Keratinocyte (primary cell): Measurements from ENCODE around the gene DPY19L3. TPM values are rescaled to one million over a fixed set of nuclear protein-coding genes. Genes with fewer than 3 reads are reported as not detected.

ENCODE experiments used
- DNase-seq: peaks from one replicate; pipeline ENCODE4 v3.0.0-alpha.2; 2011; ENCODE audit warnings: low read depth, missing footprints, low spot score
- FAIRE-seq: peaks from 2 replicates; lab custom pipeline; 2011; peaks lifted over from hg19 to GRCh38; lab: Jason Lieb, UNC
- H2AFZ ChIP-seq: 2 replicates; pipeline ENCODE4 v1.6.0; 2012; ENCODE audit warnings: low read length, control low read depth, inconsistent platforms; ENCODE audit not compliant: control insufficient read depth
- H3K27ac ChIP-seq: 2 replicates; pipeline ENCODE4 v1.5.1; 2011; ENCODE audit warnings: low read length; ENCODE audit not compliant: control insufficient read depth, insufficient read depth
- H3K27me3 ChIP-seq: 3 replicates; pipeline ENCODE4 v1.6.0; 2011; ENCODE audit warnings: low read length; ENCODE audit not compliant: control insufficient read depth, insufficient read depth; ENCODE audit errors: extremely low read depth
- H3K36me3 ChIP-seq, 2 experiments: 2 replicates in 1 of 2; 3 replicates in 1 of 2; pipeline ENCODE4 v1.5.1; 2011; ENCODE audit warnings: low read length in 2 of 2, mild to moderate bottlenecking in 1 of 2; ENCODE audit not compliant: control insufficient read depth in 2 of 2, insufficient read depth in 2 of 2; ENCODE audit errors: extremely low read depth in 1 of 2
- H3K4me1 ChIP-seq: 3 replicates; pipeline ENCODE4 v1.5.1; 2011; ENCODE audit warnings: low read length; ENCODE audit not compliant: control insufficient read depth, insufficient read depth; ENCODE audit errors: extremely low read depth
- H3K4me2 ChIP-seq: 3 replicates; pipeline ENCODE4 v1.6.0; 2011; ENCODE audit warnings: low read depth, low read length; ENCODE audit not compliant: control insufficient read depth, insufficient read depth; ENCODE audit errors: extremely low read depth
- H3K4me3 ChIP-seq, 3 experiments: fragments of 200-600 bp in 1 of 3; sonication (generic) in 1 of 3; 2 replicates in 2 of 3; 3 replicates in 1 of 3; pipeline ENCODE4 v1.5.1; 2011 to 2016; ENCODE audit warnings: low read length in 3 of 3, mild to moderate bottlenecking in 3 of 3, control low read depth in 2 of 3, inconsistent platforms in 1 of 3, low read depth in 1 of 3, mixed read lengths in 1 of 3, mixed run types in 1 of 3, moderate library complexity in 1 of 3; ENCODE audit not compliant: control insufficient read depth in 2 of 3, insufficient read depth in 2 of 3; ENCODE audit errors: extremely low read depth in 1 of 3
- H3K79me2 ChIP-seq: 2 replicates; pipeline ENCODE4 v1.6.0; 2012; ENCODE audit warnings: low read length; ENCODE audit not compliant: control insufficient read depth, insufficient read depth
- H3K9ac ChIP-seq: 3 replicates; pipeline ENCODE4 v1.6.0; 2011; ENCODE audit warnings: low read length; ENCODE audit not compliant: control insufficient read depth, insufficient read depth; ENCODE audit errors: extremely low read depth
- H3K9me1 ChIP-seq: 3 replicates; pipeline ENCODE4 v1.6.0; 2011; ENCODE audit warnings: low read length; ENCODE audit not compliant: control insufficient read depth, insufficient read depth; ENCODE audit errors: extremely low read depth
- H3K9me3 ChIP-seq: 2 replicates; pipeline ENCODE4 v1.5.1; 2012; ENCODE audit warnings: low read depth, low read length; ENCODE audit not compliant: control insufficient read depth
- H4K20me1 ChIP-seq: 3 replicates; pipeline ENCODE4 v1.6.0; 2011; ENCODE audit warnings: low read length; ENCODE audit not compliant: control insufficient read depth, insufficient read depth; ENCODE audit errors: extremely low read depth
- CTCF ChIP-seq, 3 experiments: IDR thresholded peaks in 1 of 3; conservative IDR thresholded peaks in 1 of 3; optimal IDR thresholded peaks in 1 of 3; 2 replicates in 2 of 3; 3 replicates in 1 of 3; pipeline versions ENCODE3 to v1.5.1; 2011; ENCODE audit warnings: low read length in 3 of 3, mild to moderate bottlenecking in 3 of 3, moderate library complexity in 2 of 3, control low read depth in 1 of 3, inconsistent platforms in 1 of 3; ENCODE audit not compliant: insufficient read depth in 2 of 3; ENCODE audit errors: extremely low read depth in 1 of 3
- EZH2 ChIP-seq: IDR thresholded peaks from one replicate; pipeline ENCODE4 v1.6.1; 2012; ENCODE audit warnings: inconsistent platforms, mild to moderate bottlenecking, low read length, moderate library complexity
- dilution Hi-C: fragments of 300-500 bp; cut with MboI; formaldehyde crosslinking; loops from one replicate; pipeline ENCODE4 v1.7.0; 2020; ENCODE audit warnings: low sequenced_read_pairs; ENCODE audit not compliant: extremely low pct_ligation_motif_present
- polyA plus RNA-seq, 5 experiments: library from polyadenylated mRNA; depleted of rRNA in 3 of 5; stranded (reverse) in 3 of 5; stranded (forward) in 1 of 5; unstranded in 1 of 5; fragments of >200 nt; gene quantifications; 1 replicate in 1 of 5; 2 replicates in 3 of 5; 3 replicates in 1 of 5; pipeline versions ENCODE4 v1.2.1 to v1.2.3, GENCODE V29; 2011 to 2012; ENCODE audit warnings: missing spikeins in 2 of 5, low read depth in 1 of 5, low replicate concordance in 1 of 5

DPY19L3 gene
- polyA plus RNA-seq, 1 donor (not counting 4 experiments of a cell fraction or from before 2014, with no cell fraction given): 10.0 TPM

GRCh38 chr19:32403291-32403995, 2.1 kb upstream of the DPY19L3 start:
- Histone ChIP-seq H3K9ac (no peak overlapping the region), H3K4me2 (no peak overlapping the region), H3K9me3 (no peaks in the 10 kb centered on the region), H3K36me3 (no peaks in the 10 kb centered on the region), H3K9me1 (no peaks in the 10 kb centered on the region), H3K4me3 (no peak overlapping the region), H3K27me3 (no peaks in the 10 kb centered on the region), H3K79me2 (peaks cover 4% of the 10 kb centered on the region), H3K4me1 (peaks cover 10% of the 10 kb centered on the region), H2AFZ (no peak overlapping the region), H4K20me1 (no peaks in the 10 kb centered on the region), H3K27ac (no peak overlapping the region)
- DNase-seq (no peak), FAIRE-seq (no peak)
- TF ChIP-seq EZH2 (no peak), CTCF (optimal IDR thresholded peaks at IDR 0.05 in 1 of 3, IDR thresholded peaks at IDR 0.05 in 1 of 3, conservative IDR thresholded peaks at IDR 0.05 in 1 of 3; ENCODE audit: extremely low read depth in 1 of 3, insufficient read depth in 2 of 3, low read length in 3 of 3) (no peak)
- dilution Hi-C loops: no loop called here

DNA sequence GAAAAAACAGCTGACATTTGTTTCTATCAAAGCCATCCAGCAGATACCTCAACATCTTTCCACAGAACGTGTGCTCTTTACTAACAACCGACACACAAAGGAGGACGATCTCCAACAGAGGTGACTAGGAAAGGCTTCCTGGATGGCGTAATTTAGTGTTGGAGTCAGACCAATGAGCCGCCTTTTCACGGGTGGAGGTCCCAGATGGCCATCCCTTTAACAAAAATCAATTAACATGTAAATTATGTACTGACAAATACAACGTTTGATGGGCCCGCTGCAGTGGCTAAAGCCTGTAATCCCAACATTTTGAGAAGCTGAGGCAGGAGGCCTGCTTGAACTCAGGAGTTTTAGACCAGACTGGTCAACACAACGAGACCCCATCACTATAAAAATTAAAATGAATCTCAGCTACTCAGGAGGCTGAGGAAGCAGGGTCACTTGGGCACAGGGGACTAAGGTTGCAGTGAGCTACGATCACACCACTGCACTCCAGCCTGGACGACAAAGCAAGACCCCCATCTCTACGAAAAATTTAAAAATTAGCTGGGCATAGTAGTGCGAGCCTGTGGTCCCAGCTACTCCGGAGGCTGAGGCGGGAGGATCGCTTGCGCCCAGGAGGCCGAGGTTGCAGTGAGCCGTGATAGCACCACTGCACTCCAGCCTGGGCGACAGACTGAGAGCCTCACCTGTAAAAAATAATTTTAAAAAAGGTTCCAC, 1.2 kb upstream of the DPY19L3 start:
- peaks cover 10% of the 10 kb centered on the region for H3K4me1 ChIP-seq
- DNase-seq (no peak), FAIRE-seq (peak; percentile 9)
- no peaks in the 10 kb centered on the region for H3K9me3 ChIP-seq
- H3K36me3 ChIP-seq: peaks cover 0 to 2% of the 10 kb centered on the region in 2 experiments
- no peaks in the 10 kb centered on the region for H3K9me1 ChIP-seq
- peak overlapping the region; percentile 82 to 89 (median 84) for H3K4me3 ChIP-seq
- peak overlapping the region; percentile 85 for H3K9ac ChIP-seq
- no peaks in the 10 kb centered on the region for H3K27me3 ChIP-seq
- no peak for TF ChIP-seq EZH2
- dilution Hi-C loops: no loop called here
- no peak overlapping the region for H2AFZ ChIP-seq
- no peaks in the 10 kb centered on the region for H4K20me1 ChIP-seq
- H3K4me2 ChIP-seq: peak overlapping the region; percentile 89
- peak overlapping the region; percentile 75 for H3K27ac ChIP-seq
- H3K79me2 ChIP-seq: peaks cover 4% of the 10 kb centered on the region
